ENCODE results near the gene PDAP1. TPM values are rescaled to one million over a fixed set of nuclear protein-coding genes. Genes with fewer than 3 reads are reported as not detected.
"Not testable (repeated sequence)": the region's sequence is repeated elsewhere in the genome, so short reads cannot be mapped to it uniquely, and the experiment has no call there.

Gene PDAP1
- polyA plus RNA-seq, 1 donor, result 119 TPM

- no peak for DNase-seq
Measured at GRCh38 chr7:99424932-99425730, 16.7 kb upstream of the PDAP1 start.

DNA sequence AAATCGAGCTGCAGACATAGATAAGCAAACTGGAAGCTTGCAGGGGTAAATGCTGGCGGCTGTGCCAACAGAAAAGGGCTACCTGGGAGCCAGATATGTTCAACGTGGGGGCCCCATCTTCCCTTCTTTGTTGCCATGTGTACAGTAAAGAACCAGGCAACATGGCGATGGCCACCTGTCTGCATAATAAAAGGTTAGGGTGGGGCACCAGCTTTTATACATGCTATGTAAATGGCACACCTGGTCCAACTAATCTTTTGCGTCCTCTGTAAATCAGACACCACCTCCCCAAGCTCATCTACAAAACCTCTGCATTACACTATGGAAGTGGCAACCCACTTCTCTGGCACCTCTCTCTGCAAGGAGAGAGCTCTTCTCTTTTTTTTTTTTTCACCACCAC, 14.2 kb upstream of the PDAP1 start:
- DNase-seq, result no peak

- no peak for DNase-seq
Measured at GRCh38 chr7:99422186-99422585, 13.8 kb upstream of the PDAP1 start.

- no peak for DNase-seq
Measured at GRCh38 chr7:99420986-99421385, 12.6 kb upstream of the PDAP1 start.

DNA sequence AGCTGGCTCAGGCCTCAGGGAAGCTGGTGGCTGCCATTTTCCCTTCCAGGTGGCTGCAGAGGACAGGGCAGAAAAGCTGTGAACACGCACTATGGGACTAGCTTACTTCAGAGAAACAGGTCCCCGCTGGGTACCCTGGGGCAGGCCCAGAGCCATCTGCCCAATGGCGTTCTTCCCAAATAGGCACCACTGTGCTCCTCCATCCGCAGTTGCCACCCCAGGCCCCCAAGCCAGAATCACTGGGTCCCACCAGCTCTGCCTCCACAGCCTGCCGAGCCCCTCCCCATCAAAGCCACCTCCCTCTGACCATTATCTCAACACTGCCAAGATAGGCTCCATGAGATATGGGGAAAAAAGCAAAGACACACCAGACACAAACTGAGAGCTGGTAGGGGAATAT, 11.8 kb upstream of the PDAP1 start:
- no peak for DNase-seq

- no peak for DNase-seq
Measured at GRCh38 chr7:99419323-99420021, 11.1 kb upstream of the PDAP1 start.

GRCh38 chr7:99418260-99418659, 9.9 kb upstream of the PDAP1 start:
- no peak for DNase-seq

DNA sequence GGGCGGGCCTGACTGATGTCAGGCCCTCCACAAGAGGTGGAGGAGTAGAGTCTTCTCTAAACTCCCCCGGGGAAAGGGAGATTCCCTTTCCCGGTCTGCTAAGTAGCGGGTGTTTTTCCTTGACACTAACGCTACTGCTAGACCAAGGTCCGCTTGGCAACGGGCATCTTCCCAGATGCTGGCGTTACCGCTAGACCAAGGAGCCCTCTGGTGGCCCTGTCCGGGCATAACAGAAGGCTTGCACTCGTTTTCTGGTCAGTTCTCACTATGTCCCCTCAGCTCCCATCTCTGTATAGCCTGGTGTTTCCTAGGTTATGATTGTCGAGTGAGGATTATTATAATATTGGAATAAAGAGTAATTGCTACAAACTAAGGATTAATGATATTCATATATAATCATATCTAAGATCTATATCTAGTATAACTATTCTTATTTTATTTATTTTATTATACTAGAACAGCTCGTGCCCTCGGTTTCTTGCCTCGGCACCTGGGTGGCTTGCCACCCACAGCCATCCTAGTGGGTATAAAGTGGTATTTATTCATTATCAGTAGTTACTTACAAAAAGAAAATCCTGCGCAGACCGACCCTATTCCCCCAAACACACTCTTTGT, 7.2 kb upstream of the PDAP1 start:
- DNase-seq, result not testable (repeated sequence)

- DNase-seq, result no peak
Measured at GRCh38 chr7:99410635-99411034, 2.2 kb upstream of the PDAP1 start.

DNA sequence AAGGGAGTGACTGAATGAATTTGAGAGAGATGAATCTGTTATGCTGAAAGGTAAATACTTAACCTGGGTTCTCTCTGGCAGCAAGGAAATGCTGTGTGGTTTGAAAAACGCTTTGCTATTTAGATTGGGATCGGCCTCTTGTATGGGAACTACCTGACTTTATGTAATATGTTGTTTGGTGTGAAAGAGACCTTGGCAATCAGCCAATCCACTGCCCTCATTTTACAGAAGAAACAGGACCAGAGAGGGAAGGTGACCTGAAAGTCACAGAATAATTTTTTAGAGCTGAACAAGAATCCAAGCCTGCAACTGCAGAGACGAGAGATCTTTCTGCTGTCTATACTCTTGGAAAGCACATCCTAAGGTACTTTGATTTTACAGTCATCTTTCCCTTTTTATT, 1.4 kb upstream of the PDAP1 start:
- DNase-seq, result no peak

DNA sequence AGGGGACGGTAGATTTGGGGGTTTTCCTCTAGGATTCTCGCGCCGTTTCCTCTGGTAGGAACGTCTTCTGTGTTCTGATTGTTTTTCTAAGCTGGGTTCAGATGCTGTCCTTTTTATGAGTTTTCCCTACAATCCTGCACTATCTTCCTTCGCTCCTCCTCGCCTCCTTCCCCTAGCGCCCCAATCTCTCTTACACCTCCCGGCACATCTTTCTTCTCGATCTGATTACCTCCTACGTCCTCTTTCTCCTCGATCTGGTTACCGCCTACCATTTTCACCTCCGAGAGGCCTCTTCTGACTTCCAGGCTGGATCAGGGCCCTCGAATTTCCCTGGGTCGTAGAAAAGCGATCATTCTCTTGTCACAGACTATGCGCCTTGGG, 785 bp upstream of the PDAP1 start:
- DNase-seq, result no peak

DNA sequence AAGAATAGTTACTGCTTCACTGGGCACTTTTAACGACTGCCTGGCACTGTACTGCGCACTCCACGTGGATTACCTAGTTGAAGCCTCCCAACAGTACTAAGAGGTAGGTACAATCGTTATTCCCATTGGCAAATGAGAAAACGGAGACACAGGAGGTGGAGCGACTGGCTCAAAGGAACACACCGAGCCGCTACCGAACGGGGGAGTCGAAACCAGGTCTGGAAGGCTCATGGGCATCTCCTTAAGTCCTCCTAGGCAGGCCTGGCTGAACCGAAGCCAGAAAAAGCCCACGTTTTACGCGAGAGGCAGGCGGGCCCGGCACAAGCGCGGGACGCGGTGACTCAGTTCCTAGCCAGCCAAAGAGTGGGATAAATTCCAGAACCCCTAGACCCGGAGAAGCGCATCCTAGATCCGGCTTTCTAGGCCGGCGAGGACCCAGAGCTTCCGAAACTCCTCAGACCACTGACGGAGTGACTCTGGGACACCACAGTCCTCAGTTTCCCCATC, 472 bp downstream of the PDAP1 start:
- peak; percentile 50 for DNase-seq

DNA sequence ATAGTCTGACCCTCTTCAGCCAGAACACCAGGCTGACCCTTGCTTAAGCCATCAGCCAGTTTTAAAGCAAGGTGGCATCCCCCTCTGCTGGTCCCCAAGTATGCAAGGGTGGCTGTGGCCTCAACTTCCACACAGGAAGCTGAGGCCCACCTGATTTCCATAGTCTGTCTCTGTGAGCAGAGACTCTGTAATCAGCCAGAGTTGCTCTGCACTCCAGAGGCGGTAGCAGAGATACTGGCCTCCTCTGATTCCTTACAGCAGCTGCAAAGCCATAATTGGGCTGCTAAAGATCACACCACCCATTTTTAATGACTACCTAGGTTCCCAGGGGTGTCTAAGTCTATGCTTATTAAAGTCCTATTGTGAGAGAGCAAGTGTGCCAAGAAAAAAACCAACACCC, 1.8 kb downstream of the PDAP1 start:
- no peak for DNase-seq

DNA sequence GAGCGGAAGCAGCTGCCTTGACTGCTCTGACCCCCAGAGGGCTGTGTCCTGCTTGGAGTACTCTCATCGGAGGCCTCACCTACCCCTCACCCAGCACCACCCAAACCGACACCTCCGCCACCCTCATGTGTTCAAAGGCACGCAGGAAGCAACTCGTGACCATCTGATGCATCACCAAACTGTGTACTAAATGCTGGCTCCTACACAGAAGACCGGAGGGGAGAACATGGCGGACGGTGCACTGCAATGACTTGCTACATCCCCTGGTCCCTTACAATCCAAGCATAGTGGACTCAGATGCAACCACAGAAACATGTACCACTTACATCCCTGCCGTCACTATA, 3.4 kb downstream of the PDAP1 start:
- no peak for DNase-seq

DNA sequence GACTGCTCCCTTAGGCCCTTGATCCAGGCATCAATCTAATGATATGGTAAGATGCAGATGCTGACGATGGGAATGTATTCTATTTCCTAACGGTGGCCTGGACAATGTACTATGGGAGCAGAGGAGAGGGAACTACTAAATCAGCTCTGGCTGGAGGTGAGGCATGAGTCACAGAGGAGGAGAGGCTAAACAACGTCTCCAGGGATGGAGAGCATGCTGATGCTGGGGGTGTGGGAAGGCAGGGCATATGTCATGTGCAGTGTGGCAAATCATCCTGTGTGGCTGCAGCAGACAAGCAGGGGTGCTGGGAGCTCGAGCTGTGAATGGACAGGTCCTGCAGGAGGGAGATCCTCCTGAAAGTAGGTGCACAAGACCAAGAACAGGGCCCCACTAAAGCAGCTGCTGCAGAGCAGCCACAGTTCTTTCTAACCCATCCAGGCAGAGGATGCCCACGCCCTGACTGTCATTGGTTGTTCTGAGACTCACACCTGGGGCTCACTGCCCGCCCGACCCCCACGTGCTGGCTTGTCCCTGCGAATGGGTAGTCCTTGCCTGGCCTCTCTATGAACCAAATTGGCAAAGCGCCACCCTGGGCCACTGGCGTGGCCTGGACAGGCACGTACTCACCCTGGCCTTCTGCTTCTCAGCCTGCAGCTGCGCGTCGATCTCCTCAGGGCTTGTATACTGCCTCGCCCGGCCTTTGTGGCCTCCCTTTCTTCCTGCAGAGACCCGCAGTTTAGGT, 4.0 kb downstream of the PDAP1 start:
- DNase-seq, result no peak

- DNase-seq, result no peak
Measured at GRCh38 chr7:99403764-99404163, 4.6 kb downstream of the PDAP1 start.

- no peak for DNase-seq
Measured at GRCh38 chr7:99402854-99403253, 5.5 kb downstream of the PDAP1 start.

- DNase-seq, result no peak
Measured at GRCh38 chr7:99399597-99399996, 8.8 kb downstream of the PDAP1 start.

GRCh38 chr7:99398891-99399445, 9.4 kb downstream of the PDAP1 start:
- no peak for DNase-seq

DNA sequence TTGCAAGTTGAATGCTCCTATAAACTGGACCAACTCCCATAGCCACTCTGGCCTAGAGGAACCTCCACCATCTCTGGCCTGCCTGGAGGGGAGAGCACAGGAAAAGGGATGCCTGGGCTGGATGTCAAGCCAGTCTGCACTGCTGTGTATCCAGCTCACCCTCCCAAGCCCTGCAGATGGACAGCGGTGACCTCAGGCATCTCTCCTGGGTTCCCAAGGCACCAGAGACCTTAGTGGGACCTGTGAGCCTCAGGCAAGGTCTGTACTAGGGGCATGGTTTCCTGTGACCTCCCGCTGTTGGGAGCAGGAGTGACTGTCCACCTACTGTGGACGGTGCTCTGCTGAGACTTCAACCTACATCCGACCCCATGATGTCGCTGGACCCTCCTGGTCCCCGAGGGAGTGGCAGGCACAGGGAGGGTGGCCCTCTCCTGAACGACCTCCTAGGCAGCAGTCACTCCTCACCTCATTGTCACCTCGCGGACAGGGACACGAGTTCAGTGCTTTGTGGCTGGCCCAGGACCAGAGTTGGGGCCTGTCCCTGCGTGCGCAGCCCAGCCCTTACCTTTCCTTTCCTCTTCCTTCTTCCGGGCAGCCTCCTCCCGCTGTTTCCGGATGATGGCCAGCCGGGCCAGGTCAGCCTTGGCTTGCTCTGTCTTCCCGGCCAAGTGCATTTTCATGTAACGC, 11.0 kb downstream of the PDAP1 start:
- no peak for DNase-seq

- no peak for DNase-seq
Measured at GRCh38 chr7:99396418-99397296, 11.7 kb downstream of the PDAP1 start.

Data from hindlimb muscle (tissue), 1 donor.